GM13977 (cell line): Measurements from ENCODE around the gene DPYSL3.

Source experiments
- DNase-seq: peaks from one replicate; pipeline ENCODE4 v3.0.0; 2012; ENCODE audit warnings: low spot score
- CTCF ChIP-seq: IDR thresholded peaks from 2 replicates; pipeline ENCODE4 v1.5.1; 2012; ENCODE audit warnings: mild to moderate bottlenecking, control low read depth; ENCODE audit not compliant: insufficient read depth; ENCODE audit errors: extremely low read depth, missing control alignments
- in situ Hi-C: fragments of 300-500 bp; cut with MboI; formaldehyde crosslinking; loops from one replicate; pipeline ENCODE4 v1.12.0; 2022; ENCODE audit warnings: low sequenced_read_pairs, low pct_unique_long_range_greater_than_20kb, mixed read lengths, inconsistent platforms; ENCODE audit not compliant: unreplicated experiment

Gene DPYSL3

GRCh38 chr5:147450606-147451005, 59.3 kb downstream of the DPYSL3 start:
- DNase-seq, result no peak
- TF ChIP-seq CTCF, result no peak
- in situ Hi-C loops, result loop anchor here (25.0 kb wide), 1 partner anchor 112 kb away; no protein-coding TSS in a partner anchor

GRCh38 chr5:147448766-147449165, 61.1 kb downstream of the DPYSL3 start:
- no peak for TF ChIP-seq CTCF
- DNase-seq, result no peak
- in situ Hi-C loops, result no loop called here

- TF ChIP-seq CTCF, result no peak
- in situ Hi-C loops, result no loop called here
- no peak for DNase-seq
Observed at GRCh38 chr5:147446523-147446922, 63.3 kb downstream of the DPYSL3 start.

GRCh38 chr5:147445917-147446316, 64.0 kb downstream of the DPYSL3 start:
- no peak for TF ChIP-seq CTCF
- no peak for DNase-seq
- in situ Hi-C loops, result no loop called here

GRCh38 chr5:147445090-147445489, 64.8 kb downstream of the DPYSL3 start:
- TF ChIP-seq CTCF, result no peak
- in situ Hi-C loops, result no loop called here
- DNase-seq, result no peak

GRCh38 chr5:147442224-147442623, 67.6 kb downstream of the DPYSL3 start:
- in situ Hi-C loops, result no loop called here
- no peak for DNase-seq
- no peak for TF ChIP-seq CTCF

GRCh38 chr5:147441191-147441695, 68.6 kb downstream of the DPYSL3 start:
- no peak for TF ChIP-seq CTCF
- in situ Hi-C loops, result no loop called here
- DNase-seq, result no peak
